Stimulated activated CD8-positive, alpha-beta memory T cell treated with anti-CD3 and anti-CD28 coated beads, Interleukin-12 subunit alpha, Interleukin-12 subunit beta, amount 100 ng/mL, for 1 hour (primary cell): ENCODE data around the gene POTEM.
"Not testable (repeated sequence)": the region's sequence is repeated elsewhere in the genome, so short reads cannot be mapped to it uniquely, and the experiment has no call there.

Source experiments
- DNase-seq: peaks from one replicate; pipeline ENCODE4 v3.0.0-alpha.2; 2020; ENCODE audit warnings: low read depth

POTEM gene

GRCh38 chr14:19038060-19038664, 70.9 kb downstream of the POTEM start:
- not testable (repeated sequence) for DNase-seq

GRCh38 chr14:19038785-19039184, 71.6 kb downstream of the POTEM start:
- not testable (repeated sequence) for DNase-seq

GRCh38 chr14:19043384-19043783, 76.2 kb downstream of the POTEM start:
- DNase-seq: not testable (repeated sequence)
